Nephron (organoid): ENCODE measurements around the gene RIC1.
"Not testable (repeated sequence)": the region's sequence is repeated elsewhere in the genome, so short reads cannot be mapped to it uniquely, and the experiment has no call there.

Experiments used
- H3K27ac Mint-ChIP-seq, 3 experiments: 2 replicates each; pipeline ENCODE4 v1.8.0; 2020; ENCODE audit warnings: mixed read lengths in 3 of 3, mild to moderate bottlenecking in 2 of 3, moderate library complexity in 1 of 3
- H3K27me3 Mint-ChIP-seq: 2 replicates; pipeline ENCODE4 v1.8.0; 2021; ENCODE audit warnings: low read depth, mild to moderate bottlenecking, moderate library complexity, mixed read lengths
- H3K36me3 Mint-ChIP-seq: 2 replicates; pipeline ENCODE4 v1.8.0; 2020; ENCODE audit warnings: low read depth, mixed read lengths
- H3K4me1 Mint-ChIP-seq: 2 replicates; pipeline ENCODE4 v1.8.0; 2020; ENCODE audit warnings: mixed read lengths
- H3K4me3 Mint-ChIP-seq, 3 experiments: 2 replicates each; pipeline ENCODE4 v1.8.0; 2020; ENCODE audit warnings: mild to moderate bottlenecking in 3 of 3, mixed read lengths in 3 of 3, moderate library complexity in 2 of 3
- H3K9me3 Mint-ChIP-seq: 2 replicates; pipeline ENCODE4 v1.8.0; 2020; ENCODE audit warnings: mixed read lengths
- CTCF ChIP-seq, 3 experiments: fragments of 200-600 bp; sonication (generic); IDR thresholded peaks; one replicate each; pipeline ENCODE4 v1.5.0; 2021; ENCODE audit warnings: antibody characterized with exemption in 3 of 3; ENCODE audit not compliant: unreplicated experiment in 3 of 3

The RIC1 gene

DNA sequence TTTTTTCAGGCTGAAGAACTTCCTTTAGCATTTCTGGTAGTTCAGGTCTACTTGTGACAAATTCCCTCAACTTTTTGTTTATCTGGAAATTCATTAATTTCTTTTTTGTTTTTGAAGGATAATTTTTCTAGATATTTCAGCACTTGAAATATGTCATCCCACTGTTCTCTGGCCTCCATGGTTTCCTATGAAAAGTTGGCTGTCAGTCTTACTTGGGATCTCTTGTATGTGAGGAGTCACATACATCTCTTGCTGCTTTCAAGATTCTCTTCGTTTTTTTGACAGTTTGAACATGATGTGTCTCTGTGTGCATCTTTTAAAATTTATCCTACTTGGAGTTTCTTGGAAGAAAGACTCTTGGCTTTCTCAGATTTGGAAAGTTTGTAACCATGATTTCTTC lies 79.5 kb downstream of the RIC1 start:
- H3K27me3 Mint-ChIP-seq = no peaks in the 10 kb centered on the region
- H3K27ac Mint-ChIP-seq = no peak overlapping the region
- no peak overlapping the region for H3K4me3 Mint-ChIP-seq
- H3K4me1 Mint-ChIP-seq = no peaks in the 10 kb centered on the region
- no peak for TF ChIP-seq CTCF (IDR thresholded peaks at IDR 0.05; ENCODE audit: unreplicated experiment in 3 of 3)
- H3K36me3 Mint-ChIP-seq = peaks cover 89% of the 10 kb centered on the region
- H3K9me3 Mint-ChIP-seq = peaks cover 44% of the 10 kb centered on the region

DNA sequence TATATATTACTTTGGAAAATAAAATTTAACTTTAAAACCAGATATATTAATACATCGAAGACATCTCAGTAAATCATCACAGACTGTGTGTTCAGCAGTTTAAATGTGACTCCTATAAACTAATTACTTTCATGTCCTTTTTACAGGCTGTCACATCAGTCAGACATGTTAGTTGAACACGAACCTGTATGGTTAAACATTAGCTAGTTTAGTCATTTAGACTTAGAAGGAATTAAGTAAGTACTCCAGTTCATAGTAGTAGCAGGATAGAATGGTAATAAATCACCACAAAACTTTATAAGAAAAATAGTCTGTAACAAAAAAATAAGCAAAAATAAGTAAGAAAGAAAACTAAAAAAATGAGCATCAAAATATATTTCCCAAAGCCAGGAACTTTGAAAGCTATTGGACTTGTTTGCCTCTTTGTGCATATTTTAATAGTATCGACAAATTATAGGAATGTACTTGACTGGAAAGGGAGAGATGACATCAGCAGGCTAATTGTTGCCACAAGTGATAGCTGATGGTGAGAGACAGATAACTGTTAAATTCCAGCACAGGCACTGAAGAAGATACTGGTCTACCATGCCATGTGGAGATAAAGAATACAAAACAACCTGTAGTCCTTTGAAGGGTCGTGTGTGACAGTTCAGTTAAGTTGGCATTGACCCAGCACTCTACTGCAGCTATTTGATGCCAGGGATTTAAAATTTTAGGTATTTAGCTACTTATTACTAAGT lies 83.9 kb downstream of the RIC1 start:
- peaks cover 90% of the 10 kb centered on the region for H3K36me3 Mint-ChIP-seq
- H3K27ac Mint-ChIP-seq = peak overlapping the region; percentile 32 to 83 (median 55)
- no peaks in the 10 kb centered on the region for H3K27me3 Mint-ChIP-seq
- no peak overlapping the region for H3K4me3 Mint-ChIP-seq
- no peak for TF ChIP-seq CTCF (IDR thresholded peaks at IDR 0.05; ENCODE audit: unreplicated experiment in 3 of 3)
- H3K9me3 Mint-ChIP-seq = peaks cover 33% of the 10 kb centered on the region
- no peaks in the 10 kb centered on the region for H3K4me1 Mint-ChIP-seq

DNA sequence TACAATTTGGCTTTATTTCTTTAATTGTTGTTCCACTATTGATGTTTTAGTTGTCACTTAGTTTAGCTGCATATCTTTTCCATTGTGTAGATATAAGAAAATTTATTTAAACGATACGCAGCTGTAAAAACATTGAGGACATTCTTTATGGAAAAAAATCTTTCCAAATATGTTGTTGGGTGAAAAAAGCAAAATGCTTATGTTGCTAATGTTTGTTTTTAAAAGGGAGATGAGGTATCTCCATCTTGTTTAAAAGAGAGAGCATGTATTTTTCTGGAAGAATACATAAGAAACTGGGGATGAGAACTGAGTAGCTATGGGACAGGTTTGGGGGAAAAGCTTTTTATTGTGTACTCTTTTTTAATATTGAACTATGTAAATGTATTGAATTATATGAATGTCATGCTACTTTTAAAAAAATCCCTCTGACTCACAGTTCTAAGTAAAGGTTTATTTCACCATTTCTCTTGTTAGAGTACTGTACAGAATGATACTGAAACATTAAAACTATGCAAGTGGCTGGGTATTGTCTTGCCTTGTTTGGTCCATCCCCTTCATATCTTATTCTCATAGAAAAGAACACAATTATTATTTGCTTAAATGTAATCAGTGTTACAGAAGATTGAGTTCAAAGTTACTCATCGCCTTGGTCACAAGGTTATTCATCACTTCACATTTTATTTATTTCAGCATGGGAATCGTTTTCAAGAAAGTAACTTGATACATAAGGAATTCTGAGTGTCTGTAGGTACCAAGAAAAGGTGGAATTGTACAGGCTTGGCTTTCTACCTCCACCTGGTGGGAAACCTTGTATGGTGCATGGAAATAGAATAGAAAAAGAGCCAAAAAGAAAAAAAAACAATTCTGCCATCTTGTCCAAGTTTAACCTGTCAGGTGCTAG lies 85.8 kb downstream of the RIC1 start:
- H3K4me3 Mint-ChIP-seq = no peak overlapping the region
- H3K27me3 Mint-ChIP-seq = no peaks in the 10 kb centered on the region
- TF ChIP-seq CTCF (IDR thresholded peaks at IDR 0.05; ENCODE audit: unreplicated experiment in 3 of 3) = peak; percentile 34 to 50 (median 36)
- H3K36me3 Mint-ChIP-seq = peaks cover 75% of the 10 kb centered on the region
- H3K27ac Mint-ChIP-seq = no peak overlapping the region
- H3K9me3 Mint-ChIP-seq = peaks cover 14% of the 10 kb centered on the region
- H3K4me1 Mint-ChIP-seq = peaks cover 4% of the 10 kb centered on the region

DNA sequence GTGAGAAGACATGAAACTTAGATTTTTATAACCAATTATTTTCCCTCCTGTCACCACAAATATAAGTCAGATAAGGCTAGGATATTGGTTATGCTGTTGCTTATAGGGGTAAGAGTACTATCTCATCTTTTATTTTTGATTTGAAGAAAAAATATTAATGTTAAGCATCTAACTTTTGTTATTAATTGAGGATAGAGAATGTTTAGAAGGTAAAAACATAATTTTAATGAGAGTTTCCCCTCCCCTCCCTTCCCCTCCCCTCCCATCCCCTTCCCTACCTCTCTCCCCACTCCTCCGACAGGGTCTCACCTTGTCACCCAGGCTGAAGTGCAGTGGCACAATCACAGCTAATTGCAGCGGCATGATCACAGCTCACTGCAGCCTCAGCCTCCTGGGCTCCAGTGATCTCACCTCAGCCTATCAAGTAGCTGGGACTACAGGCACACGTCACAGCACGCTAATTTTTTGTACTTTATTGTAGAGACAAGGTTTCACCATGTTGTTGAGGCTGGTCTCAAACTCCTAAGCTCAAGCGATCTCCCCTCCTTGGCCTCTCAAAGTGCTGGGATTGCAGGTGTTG lies 86.7 kb downstream of the RIC1 start:
- H3K4me1 Mint-ChIP-seq = peaks cover 10% of the 10 kb centered on the region
- H3K27ac Mint-ChIP-seq = no peak overlapping the region
- peaks cover 75% of the 10 kb centered on the region for H3K36me3 Mint-ChIP-seq
- no peaks in the 10 kb centered on the region for H3K27me3 Mint-ChIP-seq
- H3K9me3 Mint-ChIP-seq = peaks cover 9% of the 10 kb centered on the region
- no peak overlapping the region for H3K4me3 Mint-ChIP-seq
- TF ChIP-seq CTCF (IDR thresholded peaks at IDR 0.05; ENCODE audit: unreplicated experiment in 3 of 3) = no peak

GRCh38 chr9:5717434-5717833 lies 88.5 kb downstream of the RIC1 start:
- not testable (repeated sequence) for H3K27ac Mint-ChIP-seq, H3K27me3 Mint-ChIP-seq, H3K9me3 Mint-ChIP-seq, H3K4me3 Mint-ChIP-seq, H3K4me1 Mint-ChIP-seq
- H3K36me3 Mint-ChIP-seq = peaks cover 76% of the 10 kb centered on the region

- H3K4me3 Mint-ChIP-seq = no peak overlapping the region
- H3K27ac Mint-ChIP-seq = peak overlapping the region; percentile 3 to 43 (median 31)
- no peak for TF ChIP-seq CTCF (IDR thresholded peaks at IDR 0.05; ENCODE audit: unreplicated experiment in 3 of 3)
- H3K27me3 Mint-ChIP-seq = no peaks in the 10 kb centered on the region
- H3K36me3 Mint-ChIP-seq = peaks cover 76% of the 10 kb centered on the region
- H3K9me3 Mint-ChIP-seq = peaks cover 9% of the 10 kb centered on the region
- H3K4me1 Mint-ChIP-seq = peaks cover 10% of the 10 kb centered on the region
Observed at GRCh38 chr9:5718296-5719032, 89.6 kb downstream of the RIC1 start.
